HepG2 (cell line): ENCODE data around the gene ABHD17A. TPM values are rescaled to one million over a fixed set of nuclear protein-coding genes. Genes with fewer than 3 reads are reported as not detected.

Experiments
- ARID4A ChIP-seq: sonication (generic); formaldehyde crosslinking; IDR thresholded peaks from 2 replicates; pipeline ENCODE4 v1.5.0; 2020; ENCODE audit warnings: mild to moderate bottlenecking, missing genetic modification reagents, borderline replicate concordance
- GATAD2A ChIP-seq: IDR thresholded peaks from 2 replicates; pipeline ENCODE4 v1.6.1; 2016
- GMEB1 ChIP-seq: sonication (generic); formaldehyde crosslinking; IDR thresholded peaks from 2 replicates; pipeline ENCODE4 v1.5.1; 2020; ENCODE audit warnings: missing genetic modification reagents, mild to moderate bottlenecking, borderline replicate concordance
- HMGA1 ChIP-seq: sonication (generic); formaldehyde crosslinking; conservative IDR thresholded peaks from 2 replicates; pipeline ENCODE4 v1.4.0; 2020; ENCODE audit warnings: missing genetic modification reagents
- MBD4 ChIP-seq: IDR thresholded peaks from 2 replicates; pipeline ENCODE4 v1.6.1; 2012; ENCODE audit warnings: low read length, inconsistent platforms, borderline replicate concordance
- MTERF4 ChIP-seq: sonication (generic); formaldehyde crosslinking; IDR thresholded peaks from 2 replicates; pipeline ENCODE4 v1.8.0; 2023; ENCODE audit warnings: mild to moderate bottlenecking, missing genetic modification reagents
- PAXIP1 ChIP-seq: sonication (generic); formaldehyde crosslinking; conservative IDR thresholded peaks from 2 replicates; pipeline ENCODE4 v1.4.0; 2020; ENCODE audit warnings: mild to moderate bottlenecking, missing genetic modification reagents, moderate library complexity
- POLR2AphosphoS2 ChIP-seq: IDR thresholded peaks from 2 replicates; pipeline ENCODE4 v1.6.1; 2011; ENCODE audit warnings: low read depth, low read length, improper control_type of control experiment
- RARG ChIP-seq: sonication (generic); formaldehyde crosslinking; IDR thresholded peaks from 2 replicates; pipeline ENCODE4 v1.4.0; 2020; ENCODE audit warnings: low read depth, mild to moderate bottlenecking, missing genetic modification reagents
- ZNF383 ChIP-seq: sonication (generic); formaldehyde crosslinking; IDR thresholded peaks from 2 replicates; pipeline ENCODE4 v1.4.0; 2020; ENCODE audit warnings: missing genetic modification reagents, mild to moderate bottlenecking, borderline replicate concordance
- ZNF770 ChIP-seq: sonication (generic); formaldehyde crosslinking; IDR thresholded peaks from 2 replicates; pipeline ENCODE4 v1.5.0; 2020; ENCODE audit warnings: mild to moderate bottlenecking, missing genetic modification reagents
- polyA plus RNA-seq, 8 experiments: library from polyadenylated mRNA; depleted of rRNA in 3 of 8; stranded (reverse) in 7 of 8; unstranded in 1 of 8; fragments of >200 nt; fragmentation: Illumina TruSeq in 4 of 8; extraction: Trizol in 4 of 8; gene quantifications; 2 replicates each; pipeline versions ENCODE4 v1.2.1 to v1.2.3, GENCODE V29; 2011 to 2016; ENCODE audit warnings: low read depth in 4 of 8, missing spikeins in 1 of 8, mixed read lengths in 1 of 8; ENCODE audit not compliant: insufficient read depth in 1 of 8
- total RNA-seq, 5 experiments: library from RNA; depleted of rRNA; stranded (reverse); fragments of >200 nt; fragmentation: Illumina TruSeq; extraction: Trizol; gene quantifications; 2 replicates each; pipeline ENCODE4 v1.2.3, GENCODE V29; 2016; ENCODE audit warnings: low read depth in 1 of 5

ABHD17A gene
- total and polyA plus RNA-seq, 2 of the 13 experiments (the other 11 are each of a cell fraction or from before 2014, with no cell fraction given): 27.7 to 40.8 TPM

- TF ChIP-seq ARID4A (CRISPR knock-in tag) (peak; percentile 35; the same call in 1 of the 2 replicates), MTERF4 (no peak), ZNF383 (CRISPR knock-in tag) (no peak), GMEB1 (CRISPR knock-in tag) (peak; percentile 23; the same call in 1 of the 2 replicates), GATAD2A (CRISPR knock-in tag) (0 out of 2 replicates have a peak, but pooled peaks have one; percentile 3), MBD4 (no peak), RARG (CRISPR knock-in tag) (no peak), ZNF770 (CRISPR knock-in tag) (peak; percentile 94), POLR2AphosphoS2 (no peak), HMGA1 (no peak), PAXIP1 (CRISPR knock-in tag) (peak; percentile 33; the same call in 1 of the 2 replicates)
Measured at GRCh38 chr19:1888385-1888784, 3.1 kb upstream of the ABHD17A start (continued).
